HuH-7 (cell line): Measurements from ENCODE around the gene CHCHD3.

ENCODE experiments used
- DNase-seq: peaks from one replicate; pipeline ENCODE4 v3.0.0; 2011; ENCODE audit warnings: low spot score

Gene CHCHD3

DNA sequence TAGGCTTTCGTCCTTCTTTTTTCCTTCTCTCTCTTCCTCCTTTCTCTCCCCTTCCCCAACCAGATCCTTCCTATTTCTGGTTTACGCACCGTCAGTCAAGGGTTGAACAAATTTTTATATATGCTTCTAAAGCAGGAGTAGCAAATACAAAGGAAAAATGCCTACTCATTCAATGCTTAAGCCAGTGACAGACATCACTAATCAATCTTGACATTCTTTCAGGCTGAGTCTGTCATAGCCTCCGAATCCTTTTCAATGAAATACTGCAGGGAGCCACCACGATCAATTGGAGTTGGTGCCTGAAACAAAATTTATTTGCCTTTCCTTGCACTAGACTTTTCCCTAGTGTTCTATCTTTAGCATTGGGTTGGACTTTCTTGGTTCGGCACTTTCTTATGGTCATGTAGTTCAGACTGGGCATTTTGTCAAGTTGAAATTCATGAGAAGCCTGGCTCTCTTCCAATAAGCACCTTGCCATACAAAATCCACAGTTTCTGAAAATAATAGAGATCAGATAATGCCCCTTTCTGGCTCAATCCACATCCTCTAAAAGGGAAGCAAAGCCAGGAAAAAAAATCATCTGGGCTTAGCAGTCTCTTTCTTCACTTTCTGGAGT, 266.1 kb downstream of the CHCHD3 start:
- DNase-seq = no peak

DNA sequence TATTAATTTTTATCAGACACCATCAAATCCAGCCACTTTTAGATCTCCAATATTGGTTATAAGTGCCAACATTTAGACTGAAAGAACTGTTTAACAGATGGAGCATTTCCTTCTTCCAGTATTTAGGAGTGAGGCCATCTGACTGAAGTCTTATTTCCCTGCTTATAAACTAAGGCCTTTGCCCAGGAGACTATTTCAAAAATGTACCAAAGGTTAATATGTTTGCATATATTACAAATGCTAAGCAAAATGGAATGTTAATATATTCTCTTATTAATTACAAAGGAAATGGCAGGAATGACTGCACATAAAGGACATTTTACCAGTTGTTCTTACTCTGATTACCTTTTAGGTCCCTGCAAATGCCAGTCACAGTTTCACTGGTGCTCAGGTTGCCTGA, 266.8 kb downstream of the CHCHD3 start:
- DNase-seq = no peak

DNA sequence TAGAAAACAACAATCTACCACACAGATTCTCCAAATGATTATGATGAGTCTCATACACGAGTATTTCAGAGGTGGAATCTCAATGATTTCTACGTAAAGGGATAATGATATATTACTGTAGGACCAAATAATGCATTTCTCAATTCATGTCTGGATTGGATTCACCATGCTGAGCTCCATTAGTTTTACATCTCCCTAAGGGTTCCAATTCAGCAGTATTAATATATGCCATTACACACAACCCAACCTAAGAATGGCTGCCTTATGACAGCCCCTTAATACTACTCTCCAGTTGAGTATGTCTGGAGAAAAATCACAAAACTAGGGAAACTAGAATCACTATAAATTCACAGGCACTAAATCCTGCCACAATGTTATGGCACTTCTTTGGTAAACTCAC, 271.3 kb downstream of the CHCHD3 start:
- no peak for DNase-seq

DNA sequence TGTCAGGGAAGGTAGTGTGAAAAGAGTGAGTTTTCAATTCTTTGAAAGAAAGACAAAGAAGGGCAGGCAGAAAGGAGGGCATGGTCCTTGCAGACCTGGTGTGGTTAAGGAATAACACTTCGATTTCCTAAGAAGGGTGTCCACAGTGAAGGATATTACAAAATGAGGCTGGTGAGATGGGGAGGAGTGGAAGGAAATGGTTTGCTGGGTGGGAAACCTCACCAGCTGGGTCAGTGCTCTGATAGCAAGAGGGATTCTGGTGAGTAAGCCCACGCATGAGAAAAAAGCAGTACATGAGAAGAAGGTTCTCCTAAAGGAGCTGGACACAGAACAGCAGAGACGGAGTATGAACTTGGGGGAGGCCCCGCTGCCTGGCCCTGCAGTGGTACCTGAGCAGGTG, 275.1 kb downstream of the CHCHD3 start:
- no peak for DNase-seq

DNA sequence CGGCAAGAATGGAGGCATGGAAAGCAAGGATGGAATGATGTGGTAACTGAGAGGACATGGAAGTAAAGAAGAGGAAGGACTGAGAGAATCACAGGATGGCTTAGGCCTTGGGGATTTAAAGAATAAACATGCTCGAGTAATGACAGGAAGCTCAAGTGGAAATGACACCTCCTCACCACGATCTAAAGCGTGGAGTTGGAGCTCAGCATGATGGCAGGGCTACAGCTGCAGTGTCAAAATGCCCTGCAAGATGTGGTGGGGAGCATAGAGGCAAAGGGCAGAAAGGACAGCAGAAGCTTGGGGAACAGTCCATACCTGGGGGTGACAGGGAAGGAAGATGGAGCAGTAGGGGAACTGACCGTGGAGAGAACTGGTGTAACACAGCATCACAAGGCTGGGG, 276.1 kb downstream of the CHCHD3 start:
- no peak for DNase-seq

DNA sequence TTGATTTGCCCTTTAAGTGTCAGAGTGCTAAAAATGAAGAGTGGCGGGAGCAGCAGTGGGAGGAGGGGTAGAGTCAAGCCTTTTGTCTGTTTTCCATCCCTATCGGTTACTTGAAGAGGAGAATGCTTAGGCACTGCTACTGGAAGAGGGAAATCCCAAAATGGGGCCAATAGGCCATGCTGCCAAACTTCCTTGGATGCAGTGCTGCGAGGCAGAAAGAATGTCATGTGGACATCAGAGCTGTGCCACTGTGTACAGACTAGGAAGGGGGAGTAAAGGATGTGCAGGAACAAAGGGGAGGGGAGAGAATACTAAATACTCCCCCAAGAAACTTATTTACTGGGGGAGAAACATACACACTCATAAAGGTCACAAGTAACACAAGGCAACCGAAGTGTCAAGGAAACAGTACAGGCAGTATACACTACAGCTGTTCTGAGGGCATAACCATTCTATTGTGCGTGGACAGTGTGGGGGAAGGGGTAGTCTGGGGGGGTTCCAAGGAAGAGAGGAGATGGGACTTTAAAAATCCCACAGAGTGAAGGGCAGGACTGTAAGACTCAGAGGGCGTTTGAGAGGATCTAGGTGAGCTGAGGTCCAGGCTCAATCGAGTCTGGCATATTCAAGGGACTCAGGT, 276.9 kb downstream of the CHCHD3 start:
- DNase-seq = no peak

DNA sequence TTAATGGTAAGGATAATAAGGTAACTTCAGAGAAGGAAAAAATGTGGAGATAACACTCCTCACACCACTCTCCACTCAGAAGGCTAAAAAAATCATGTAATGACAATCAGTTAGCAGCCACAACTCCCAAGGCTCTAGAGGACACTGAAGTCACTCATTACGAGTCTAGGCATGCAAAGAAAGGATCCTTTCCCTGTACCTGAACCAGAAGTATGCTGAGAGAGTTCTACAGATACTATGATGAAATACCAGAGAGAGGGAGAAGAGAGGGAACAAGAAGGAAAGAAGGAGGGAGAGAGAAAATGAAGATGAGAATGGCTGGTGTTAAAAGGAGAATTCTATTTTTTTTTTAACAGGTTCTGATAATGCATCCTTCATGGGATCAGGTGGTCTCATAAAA, 281.4 kb downstream of the CHCHD3 start:
- no peak for DNase-seq

DNA sequence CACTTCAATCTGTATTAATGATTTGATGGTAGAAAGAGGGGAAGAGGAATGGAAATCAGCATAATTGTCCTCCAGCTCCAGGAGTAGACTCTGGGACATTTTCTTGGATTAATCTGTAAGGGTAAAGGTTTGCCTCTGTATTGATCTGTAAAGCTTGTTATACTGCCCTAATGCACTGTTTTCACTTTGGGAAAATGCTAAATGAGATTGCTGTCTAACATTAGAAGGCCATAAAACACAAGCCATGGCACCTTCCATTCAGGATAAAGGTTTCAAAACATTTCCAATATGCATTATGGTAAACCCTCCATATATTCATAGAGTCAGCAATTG, 282.8 kb downstream of the CHCHD3 start:
- no peak for DNase-seq

DNA sequence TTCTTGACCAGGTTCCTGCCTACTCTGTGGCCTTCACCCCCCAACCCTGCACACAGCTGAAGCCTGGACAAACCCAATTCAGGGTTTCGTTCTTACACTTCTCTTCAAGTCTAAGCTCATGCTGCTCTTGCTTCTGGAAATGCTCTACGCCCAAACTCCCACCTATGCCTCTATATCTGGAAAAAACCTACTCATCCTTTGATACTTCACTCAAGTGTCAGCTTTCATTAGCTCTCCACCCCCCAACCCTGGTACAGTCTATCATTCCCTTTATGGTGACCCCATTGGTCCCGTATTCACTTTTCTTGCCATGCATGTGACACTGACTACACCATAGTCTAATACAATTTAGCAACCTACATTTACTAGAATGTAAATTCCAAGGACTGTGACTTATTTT, 284.7 kb downstream of the CHCHD3 start:
- no peak for DNase-seq

DNA sequence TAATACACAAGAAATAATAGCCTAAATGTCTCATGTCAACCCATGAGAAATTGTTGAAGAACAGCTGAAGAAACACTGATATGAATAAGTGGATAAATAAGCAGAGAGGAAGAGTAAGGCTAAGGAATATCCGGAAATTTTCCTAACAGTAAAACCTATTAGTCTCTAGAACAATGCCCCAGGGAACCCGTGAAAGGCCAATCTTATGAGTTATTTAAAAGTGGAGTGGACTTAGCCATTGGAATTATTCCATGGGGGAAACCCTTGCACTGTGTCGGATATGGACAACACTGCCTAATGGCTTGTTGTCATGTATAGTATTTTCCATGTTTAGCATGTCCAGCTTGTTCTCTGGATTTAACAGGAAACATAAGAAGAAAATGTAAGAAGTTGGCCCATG, 288.4 kb downstream of the CHCHD3 start:
- DNase-seq = no peak

DNA sequence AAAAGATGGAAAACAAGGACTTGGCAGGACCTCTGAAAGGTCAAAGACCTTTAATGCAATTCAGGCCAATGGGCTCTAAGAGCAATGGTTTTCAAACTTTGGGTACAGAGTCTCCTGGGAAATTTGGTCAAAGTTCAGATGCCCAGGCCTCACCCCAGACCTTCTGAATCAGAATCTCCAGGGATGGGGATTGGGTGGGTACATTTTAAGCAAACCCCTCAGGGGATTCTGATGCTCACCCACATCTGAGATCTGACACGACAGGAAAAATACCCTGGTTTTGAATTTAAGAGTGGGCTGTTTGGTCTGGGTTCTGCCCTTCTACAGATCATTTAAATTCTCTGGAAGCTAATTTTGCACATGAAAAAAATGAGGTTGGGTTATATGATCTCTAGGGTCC, 290.9 kb downstream of the CHCHD3 start:
- DNase-seq = no peak

DNA sequence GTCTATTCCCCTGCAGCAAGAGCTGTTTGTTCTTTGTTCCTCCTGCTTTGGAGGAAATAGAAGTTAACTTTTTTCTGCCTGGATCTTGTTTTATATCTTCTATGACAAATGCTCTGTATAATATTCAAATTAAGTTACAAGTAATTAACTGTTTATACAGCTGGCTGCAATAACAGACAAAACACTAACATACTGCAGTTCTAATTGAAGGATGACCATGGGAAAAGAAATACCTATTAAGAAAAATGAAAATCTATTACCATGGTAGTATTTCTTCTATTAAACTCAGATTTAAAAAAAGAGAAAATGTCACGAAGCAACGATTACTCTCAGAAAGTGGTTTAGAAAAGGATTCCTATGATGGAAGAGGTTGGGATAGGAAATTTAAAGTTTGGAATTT, 291.8 kb downstream of the CHCHD3 start:
- no peak for DNase-seq

DNA sequence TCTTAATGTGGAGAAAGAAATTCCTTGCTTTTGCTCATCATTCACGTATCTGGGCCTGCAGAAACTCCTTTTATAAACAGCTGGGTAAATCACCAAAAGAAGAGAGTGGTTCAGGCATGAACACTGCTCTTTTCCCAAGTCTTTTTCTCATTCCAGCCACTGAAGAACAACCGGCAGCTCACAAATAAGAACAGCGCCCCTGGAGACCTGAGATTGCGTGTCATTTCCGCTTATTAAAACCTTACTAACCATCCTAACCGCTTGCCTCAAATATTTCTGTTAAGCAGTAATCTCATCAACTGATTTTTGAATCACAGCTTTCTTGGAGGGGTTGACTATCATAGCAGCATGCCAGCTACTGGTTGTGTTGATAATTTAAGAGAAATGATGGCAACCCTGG, 292.6 kb downstream of the CHCHD3 start:
- DNase-seq = no peak

DNA sequence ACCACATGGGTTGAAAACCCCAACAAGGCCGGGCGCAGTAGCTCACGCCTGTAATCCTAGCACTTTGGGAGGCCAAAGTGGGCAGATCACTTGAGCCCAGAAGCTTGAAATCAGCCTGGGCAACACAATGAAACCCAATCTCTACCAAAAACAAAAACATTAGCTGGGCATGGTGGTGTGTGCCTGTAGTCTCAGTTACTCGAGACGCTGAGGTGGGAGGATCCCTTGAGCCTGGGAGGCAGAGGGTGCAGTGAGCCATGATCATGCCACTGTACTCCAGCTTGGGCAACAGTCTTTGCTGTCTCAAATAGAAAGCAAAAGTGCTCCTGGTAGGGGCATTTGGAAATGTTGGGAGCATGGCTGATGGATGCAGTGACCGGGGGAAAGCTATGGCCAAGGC, 296.0 kb downstream of the CHCHD3 start:
- no peak for DNase-seq

DNA sequence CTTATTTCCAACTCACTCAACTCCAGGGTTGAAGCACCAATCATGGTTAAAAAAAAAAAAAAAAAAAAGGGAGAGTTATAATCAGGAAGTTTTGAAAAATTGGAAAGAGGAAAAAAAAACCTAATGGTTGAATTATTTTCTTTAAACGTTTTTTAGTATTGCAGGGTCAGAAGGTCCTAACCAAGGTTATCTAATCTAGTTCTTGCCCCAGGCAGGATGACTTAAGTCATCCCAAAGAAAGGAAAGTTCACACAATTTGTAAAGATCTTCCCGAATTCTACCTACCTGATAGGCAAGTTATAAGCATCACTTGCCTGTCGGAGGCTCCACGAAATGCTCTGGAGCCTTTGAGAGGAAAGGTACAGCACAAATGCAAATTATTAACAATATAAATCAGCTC, 297.5 kb downstream of the CHCHD3 start:
- DNase-seq = no peak

DNA sequence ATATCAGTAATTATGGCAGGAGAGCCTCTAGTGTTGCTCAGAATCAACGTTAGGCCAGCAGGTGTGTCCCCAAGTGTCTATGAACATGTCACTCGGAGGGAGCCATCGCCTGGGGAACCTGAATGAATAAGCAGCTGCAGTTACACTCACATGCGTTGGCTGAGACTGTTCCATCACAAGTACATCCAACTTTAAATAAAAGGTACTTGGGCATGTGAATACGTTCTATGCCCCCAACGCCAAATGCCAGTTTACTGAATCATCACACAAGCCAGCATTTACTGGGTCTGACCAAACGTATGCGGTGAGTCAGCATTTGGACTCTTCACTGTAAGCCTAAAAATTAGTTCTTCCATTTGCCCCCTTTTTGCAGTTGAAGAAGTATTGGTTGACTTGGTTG, 298.1 kb downstream of the CHCHD3 start:
- DNase-seq = no peak

DNA sequence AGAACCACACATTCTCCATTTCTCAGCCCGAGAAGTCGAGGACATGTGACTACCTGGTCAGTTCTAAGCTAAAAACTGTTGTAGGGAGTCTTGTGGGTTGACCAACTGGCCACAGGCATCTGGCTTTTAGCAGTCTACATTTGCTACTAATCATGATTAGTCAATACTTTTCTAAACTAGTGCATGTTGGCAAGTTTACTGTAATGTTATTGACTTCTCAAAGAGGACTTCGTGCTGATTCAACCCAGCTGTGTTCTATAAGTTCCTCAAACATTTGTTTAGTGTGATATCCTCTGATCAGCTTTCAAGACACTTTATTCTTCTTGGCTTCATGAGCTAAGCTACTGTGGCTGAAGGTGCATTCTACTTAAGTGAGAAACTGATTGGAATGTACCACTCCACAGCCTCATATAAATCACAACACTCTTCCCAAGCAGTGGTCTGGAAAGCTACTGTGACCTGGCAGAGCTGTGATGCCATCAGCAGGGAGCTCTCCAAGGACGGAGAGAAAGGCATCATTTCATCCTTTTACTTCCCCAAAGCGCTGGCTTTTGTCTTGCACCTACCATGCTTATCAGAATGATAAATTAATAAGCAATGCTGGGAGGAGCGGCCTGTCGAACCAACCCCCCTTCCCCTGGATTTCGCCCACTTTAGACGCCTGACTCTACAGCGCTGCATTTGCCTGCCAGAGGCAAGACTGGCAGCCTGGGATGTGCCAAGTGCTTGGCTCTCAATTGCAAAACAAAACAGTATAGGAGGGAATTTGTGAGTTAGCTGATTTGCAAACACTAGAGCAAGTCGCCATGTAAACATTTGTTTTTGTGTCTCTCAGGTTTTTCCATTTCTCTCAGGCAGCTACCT, 298.9 kb downstream of the CHCHD3 start:
- no peak for DNase-seq

DNA sequence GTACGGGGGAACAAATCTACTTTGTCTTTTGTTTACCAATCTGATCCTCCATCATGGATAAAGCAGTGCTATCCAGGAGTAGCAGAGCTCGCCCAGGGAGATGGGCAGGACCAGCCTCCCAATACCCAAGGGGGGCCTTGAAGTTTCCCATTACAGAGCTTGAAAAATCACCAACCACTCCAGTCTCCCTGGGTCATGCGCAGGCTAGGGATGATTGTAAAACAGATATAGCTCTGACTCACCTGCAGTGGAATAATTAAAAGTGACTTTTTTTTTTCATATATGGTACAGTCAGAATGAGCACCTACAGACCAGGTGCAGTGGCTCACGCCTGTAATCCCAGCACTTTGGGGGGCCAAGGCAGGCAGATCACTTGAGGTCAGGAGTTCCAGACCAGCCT, 301.1 kb downstream of the CHCHD3 start:
- DNase-seq = no peak

DNA sequence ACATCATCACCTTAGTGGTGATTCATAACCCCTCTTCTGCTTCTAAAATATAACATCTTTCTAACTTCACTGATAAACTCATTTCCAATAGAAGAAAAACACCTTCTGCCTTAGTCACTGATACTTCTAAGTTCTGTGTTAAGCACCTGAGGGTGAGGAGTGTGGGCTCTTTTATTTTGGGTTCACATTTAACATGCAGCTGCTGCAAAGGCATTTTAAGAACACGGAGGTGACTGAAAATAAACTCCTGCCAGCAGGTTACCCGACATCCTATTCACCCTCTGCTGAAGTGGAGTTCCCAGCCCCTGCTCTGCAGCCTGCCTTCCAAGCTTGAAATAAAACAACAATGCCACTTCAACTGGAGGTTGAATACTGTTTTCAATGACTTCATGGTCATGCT, 302.7 kb downstream of the CHCHD3 start:
- DNase-seq = no peak

DNA sequence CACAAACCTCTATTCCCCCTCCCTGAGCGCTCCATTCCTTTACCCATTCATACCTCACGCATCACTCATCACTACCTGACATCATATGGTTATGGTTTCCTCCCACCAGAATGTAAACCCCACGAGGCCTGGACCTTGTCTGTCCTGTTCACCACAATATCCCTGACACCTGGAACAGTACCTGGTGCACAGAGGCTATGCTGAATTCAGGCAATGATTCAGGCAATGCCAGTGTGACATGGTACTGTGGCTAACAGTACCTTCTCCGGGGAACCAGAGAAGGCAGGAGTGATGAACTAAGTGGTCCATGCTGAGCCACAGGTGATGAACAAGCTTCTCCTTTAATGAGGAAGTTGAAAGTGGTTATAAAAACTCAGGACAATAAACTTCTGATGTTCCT, 303.1 kb downstream of the CHCHD3 start:
- DNase-seq = no peak

DNA sequence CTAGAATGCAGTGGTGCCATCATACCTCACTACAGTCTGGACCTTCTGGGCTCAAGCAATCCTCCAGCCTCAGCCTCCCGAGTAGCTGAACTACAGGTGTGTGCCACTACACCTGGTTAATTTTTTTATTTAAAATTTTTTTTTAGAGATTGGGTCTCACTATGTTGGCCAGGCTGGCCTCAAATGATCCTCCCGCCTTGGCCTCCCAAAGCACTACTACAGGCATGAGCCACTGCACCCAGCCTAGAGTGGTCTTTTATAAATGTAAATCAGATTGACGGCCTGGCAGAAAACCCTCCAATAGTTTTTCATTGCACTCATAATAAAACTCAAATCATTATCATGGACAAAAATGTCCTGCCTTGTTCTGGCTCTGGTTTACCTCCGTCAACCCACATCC, 303.9 kb downstream of the CHCHD3 start:
- DNase-seq = no peak

DNA sequence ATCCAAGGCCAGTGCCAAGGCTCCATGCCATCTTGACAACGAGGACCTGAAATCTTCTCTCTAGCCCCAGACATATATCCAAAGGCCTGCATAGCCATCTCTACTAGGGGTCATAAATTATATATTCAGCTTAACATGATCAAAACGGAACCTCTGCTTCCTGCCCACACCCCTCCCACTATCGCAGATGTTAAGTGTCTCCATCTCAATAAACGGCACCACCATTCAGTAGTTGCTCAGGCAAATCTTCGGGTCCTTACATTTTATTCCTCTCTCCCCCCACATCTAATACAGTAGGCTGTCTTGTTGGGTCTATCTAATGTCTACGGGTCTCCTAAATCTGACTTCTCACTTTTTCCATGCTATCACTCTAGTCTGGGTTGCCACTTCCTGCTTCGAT, 304.5 kb downstream of the CHCHD3 start:
- DNase-seq = no peak

DNA sequence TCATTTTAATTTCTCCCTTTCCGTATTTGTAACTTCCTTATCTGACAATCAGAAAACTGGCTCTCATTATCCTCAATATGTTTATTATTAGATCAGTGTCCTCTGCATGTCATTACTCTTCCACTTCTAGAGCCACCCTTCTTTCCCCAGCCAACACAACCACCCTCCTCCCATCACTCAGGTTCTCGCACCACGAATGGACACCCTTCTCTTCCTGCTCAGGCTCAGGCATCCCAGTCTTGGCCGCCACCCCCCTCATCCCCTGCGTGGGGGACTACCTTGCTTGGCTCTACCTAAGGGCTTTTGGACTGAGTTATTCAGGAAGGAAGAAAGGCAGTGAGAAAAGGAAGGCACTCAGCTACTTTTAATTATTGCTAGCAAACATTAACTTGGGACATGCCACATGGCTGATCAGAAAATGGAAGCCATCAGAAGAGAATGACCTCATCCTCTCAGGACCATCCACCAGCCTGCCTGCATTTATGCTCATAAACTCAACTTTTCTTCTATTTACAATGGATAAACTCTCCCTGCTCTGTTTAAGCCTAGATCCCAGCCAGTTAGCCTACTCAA, 305.8 kb downstream of the CHCHD3 start:
- no peak for DNase-seq
